ENCODE results near the gene TSPAN12.
"Not testable (repeated sequence)": the region's sequence is repeated elsewhere in the genome, so short reads cannot be mapped to it uniquely, and the experiment has no call there.

Gene TSPAN12

DNA sequence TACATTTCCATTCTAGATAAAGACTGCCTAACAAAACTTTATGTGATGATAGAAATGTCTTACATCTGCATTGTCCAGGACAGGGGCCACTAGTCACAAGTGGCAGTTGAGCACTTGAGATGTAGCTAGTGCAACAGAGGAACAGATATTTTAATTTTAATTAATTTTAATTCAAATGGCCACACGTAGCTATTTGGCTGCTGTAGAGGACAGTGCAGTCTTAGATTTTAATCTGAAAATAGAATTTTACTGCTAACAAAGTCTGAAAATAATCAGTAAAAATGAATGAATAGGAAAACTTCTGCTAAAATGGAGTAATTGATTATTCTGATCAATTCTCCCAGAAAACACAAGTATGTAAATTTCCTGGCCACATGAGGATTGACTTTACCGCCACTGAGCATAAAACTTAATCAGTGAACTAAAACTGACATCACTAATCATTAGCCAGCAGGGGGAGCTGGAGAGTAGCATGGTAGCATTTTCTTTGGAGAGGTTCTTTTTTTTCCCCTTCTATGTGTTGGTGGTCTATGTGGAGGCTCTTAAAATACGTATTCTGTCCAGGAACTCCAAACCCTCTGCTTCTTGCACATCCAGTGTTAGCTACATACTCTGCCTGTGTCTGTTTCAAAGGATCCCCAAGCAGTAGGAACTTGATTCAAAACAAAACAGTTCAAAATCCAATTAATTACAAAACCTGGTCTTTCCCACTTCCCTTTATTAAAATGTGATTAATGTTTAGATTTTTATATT, 52.1 kb downstream of the TSPAN12 start:
- DNase-seq (ENCODE audit: low spot score): peak; percentile 73

DNA sequence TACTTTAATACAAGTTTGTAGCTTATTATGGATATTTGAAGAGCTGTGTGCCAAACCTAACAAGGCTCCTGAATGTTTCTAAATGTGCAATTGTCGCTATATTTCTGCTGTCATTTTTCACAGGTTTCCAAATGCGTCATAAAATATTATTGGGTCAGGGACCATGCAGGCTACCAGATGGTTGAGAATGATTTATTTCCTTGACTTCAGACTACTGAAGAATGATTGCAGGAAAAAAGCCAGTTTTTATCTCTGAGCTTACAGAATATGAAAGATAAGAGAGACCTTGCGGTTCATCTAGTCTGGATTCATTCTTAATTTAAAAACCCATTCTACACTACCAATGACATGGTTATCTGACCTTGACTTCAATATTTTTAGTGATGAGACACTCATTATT, 55.2 kb downstream of the TSPAN12 start:
- no peak for DNase-seq (ENCODE audit: low spot score)

DNA sequence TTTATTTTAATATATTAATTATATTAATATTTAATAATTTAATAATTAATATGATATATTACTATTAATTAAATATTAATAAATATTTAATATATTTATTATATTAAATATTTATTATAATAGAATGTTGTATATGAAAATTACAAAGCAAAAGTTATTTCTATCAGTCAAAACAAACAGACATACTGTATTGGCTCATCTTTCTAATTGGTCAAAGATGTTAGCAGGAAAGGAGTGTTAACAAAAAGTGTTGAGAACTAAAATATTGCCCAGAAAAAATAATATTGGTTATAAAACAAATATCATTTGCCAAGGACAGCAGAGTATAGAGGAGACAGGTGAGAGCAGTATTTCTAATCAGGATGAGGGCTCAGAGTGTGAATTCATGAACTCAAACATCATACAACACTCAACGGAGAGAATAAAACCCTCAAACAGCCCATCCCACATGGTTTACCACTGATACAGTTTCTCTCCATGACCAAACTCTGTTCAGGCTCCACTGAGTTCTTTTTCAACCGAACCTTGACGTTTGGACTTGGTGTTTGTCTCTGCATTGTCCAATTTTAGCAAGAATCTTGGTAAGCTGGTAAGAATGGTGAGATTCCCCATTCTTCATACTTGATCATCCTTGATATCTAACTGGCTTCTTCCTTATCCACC, 58.0 kb downstream of the TSPAN12 start:
- DNase-seq (ENCODE audit: low spot score): no peak

DNA sequence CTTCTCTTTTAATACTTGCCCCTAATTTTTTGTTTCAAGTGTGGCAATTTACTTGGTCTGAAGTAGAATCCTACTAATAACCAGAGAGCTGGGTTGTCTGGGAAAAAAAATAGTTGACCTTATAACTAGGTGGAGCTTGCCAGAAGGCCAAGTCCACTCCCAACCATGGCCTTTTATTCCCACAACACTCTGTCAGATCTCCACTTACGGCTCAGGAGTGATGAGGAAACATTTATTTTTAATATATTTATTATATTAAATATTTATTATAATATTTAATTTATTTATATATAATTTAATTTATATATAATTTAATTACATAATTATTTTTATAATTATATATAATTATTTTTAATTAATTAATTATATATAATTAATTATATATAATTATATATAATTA, 58.8 kb downstream of the TSPAN12 start:
- DNase-seq (ENCODE audit: low spot score): no peak

DNA sequence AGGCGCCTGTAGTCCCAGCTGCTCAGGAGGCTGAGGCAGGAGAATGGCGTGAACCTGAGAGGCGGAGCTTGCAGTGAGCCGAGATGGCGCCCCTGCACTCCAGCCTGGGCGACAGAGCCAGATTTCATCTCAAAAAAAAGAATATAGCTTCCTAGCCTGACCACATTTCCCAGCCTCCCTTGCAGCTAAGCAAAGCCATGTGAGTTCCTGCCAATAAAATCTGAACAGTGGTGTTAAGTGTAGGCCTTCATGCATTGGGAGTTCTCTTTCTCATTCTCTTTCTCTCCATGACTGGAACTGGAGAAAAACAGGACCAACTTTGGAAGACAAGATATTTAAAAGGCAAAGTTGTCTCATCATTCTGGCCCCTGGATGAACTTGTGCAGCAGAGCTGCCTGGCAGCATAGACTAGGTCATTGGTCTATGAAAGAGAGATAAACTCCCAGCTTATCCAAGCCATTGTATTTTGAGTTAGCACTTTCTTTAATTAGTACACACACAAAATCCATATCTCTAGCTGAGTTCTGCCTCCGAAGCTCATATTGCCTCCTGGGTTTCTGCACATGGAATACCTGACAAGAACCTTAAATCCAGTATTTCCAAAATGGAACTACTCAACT, 60.8 kb downstream of the TSPAN12 start:
- no peak for DNase-seq (ENCODE audit: low spot score)

DNA sequence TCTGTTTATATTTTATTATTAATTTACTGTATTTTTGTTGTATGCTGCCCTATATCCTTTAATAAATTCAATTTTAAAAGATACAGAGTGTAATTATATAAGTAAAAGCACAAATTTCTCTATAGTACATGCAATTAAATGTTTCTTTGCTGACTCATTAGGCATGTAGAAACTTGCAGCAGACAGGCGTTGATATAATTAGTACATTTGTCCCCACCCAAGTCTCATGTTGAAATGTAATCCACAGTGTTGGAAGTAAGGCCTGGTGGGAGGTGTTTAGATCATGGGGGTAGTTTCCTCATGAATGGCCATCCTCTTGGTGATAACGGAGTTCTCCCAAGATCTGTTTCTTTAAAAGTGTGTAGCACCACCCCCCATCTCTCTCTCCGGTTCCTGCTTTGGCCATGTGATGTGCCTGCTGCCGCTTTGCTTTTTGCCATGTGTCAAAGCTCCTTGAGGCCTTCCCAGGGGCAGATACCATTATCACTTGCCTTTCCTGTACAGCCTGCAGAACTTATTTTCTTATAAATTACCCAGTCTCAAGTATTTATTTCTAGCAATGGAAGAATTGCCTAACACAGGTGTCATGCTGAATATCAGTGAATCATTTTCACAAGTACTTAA, 63.7 kb downstream of the TSPAN12 start:
- DNase-seq (ENCODE audit: low spot score): no peak

DNA sequence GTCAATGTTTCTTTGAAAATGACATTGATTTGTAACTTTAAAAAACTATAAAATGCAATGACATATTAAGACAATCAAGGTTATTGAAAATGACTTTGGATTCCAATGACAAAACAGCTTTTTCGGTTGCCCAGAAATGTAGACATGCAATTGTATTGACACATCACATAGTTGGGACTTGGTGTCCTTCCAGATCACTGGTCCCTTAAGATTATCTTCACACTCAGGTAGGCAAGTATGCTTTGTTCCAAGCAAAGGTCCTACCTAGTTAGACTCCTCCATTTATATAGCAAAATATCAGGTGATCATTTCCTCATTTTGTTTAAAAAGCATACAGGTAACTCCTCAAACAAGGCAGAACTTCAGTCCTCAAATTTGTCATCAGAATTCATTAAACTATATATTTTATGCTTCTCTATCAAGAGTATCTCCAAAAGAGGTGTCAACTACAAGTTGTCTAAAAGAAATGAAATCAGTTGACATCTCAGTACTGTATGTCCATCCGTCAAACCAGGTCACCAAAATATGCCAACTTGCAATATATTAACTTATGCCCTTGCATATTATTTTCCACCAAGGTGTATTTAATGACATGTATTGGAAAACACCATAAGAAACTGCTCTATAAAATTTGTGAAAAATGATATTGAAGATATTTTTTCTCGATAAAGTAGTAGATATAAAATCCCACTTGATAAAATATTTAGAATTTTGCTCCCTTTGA, 64.6 kb downstream of the TSPAN12 start:
- no peak for DNase-seq (ENCODE audit: low spot score)

DNA sequence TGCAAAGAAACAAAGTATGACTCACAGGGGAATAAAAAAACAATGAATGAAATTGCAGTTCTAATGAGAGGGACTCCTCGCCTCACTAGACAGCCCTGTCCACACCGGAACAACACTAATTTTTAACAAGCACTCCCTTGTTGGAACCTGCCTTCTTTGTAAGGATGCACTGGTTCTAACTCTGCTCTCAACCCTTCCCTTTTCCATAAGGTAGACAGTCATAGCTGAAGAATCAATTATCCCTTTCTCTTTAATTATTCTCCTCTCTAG, 65.1 kb downstream of the TSPAN12 start:
- DNase-seq (ENCODE audit: low spot score): no peak

DNA sequence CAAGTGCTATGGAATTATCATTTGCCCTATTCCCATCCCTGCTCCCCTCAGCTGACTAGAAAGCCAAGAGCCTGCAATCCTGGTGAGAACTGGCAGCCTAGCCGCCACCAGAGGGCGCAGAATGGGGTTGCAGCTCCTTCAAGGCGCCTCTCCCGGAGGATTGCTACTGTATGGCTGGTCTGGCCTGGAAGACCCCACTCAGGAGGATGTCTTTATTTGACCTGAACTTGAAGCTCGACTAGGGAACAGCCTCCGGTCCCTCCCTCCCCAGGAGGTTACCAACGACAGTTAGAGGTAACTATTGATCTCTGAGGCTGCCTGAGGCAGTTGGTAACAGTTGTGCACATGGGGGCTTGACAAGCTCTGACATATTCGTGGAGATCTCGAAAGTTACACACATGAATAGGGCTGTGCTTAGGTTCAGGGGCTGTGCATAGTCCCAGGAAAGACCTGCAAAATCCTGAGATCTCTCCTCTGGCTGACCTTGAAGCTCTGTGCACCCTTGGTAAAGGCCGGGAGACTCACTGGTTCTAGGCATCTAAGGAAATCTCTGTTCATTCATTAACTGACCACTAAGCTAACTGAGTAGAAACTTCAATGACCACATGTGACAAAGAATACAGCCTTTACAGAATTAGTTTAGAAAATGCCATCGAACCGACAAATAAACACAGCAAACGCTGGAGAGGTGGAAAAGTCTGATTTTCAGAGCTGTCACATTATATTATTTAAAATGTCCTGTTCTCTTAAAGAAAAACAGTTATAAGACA, 65.7 kb downstream of the TSPAN12 start:
- DNase-seq (ENCODE audit: low spot score): peak; percentile 85

DNA sequence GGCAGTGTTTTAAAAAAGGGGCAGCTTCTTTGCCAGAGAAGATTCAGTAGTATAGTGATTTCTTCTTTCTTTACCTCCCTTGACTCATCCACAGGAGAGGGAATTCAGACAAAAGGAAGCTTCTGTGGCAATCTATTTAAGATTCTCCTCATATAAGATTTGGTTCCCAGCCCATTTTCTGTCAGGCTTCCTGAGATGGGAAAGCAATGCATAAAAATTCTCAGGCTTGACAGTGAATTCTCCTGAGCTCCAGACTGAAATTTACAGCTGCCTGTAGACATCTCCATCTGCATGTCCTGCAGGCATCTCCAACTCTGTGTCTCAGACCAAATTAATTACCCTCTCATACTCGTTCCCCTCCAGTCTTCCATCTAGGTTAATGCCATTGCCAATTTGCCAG, 72.8 kb downstream of the TSPAN12 start:
- DNase-seq (ENCODE audit: low spot score): no peak

DNA sequence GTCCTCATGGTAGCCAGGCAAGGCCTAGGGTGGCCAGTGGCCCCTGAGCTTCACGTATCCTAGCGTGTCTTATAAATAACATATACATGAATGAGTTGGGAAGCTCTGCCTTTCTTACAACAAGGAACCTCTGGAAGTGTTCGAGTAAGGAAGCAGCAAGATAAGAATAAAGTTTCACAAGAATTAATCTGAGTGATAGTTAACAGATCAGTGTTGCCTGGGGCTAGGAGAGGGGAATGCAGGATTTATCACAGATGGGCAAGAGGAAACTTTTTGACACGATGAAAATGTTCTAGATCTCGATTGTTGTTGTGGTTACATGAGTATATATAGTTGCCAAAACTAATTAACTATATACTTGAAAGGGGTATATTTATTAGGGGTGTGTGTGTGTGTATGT, 74.2 kb downstream of the TSPAN12 start:
- DNase-seq (ENCODE audit: low spot score): no peak

DNA sequence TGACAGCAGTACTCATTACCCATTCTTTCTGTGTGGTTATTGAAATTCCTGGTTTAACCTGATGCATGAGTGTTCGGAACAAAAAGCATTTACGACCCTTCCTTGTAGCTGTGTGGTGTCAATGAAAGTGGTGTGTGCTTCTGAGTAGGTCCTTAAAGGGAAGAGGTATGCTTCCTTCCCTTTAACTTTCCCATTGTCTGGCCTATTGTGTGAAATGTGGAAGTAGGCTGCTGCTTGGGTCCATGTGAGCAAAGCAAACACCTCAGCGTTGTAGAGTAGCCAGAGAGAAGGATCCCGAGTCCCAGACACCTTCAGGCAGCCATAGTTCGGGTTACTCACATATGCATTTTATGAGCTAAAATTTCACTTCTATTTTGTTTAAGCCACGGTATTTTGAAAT, 74.7 kb downstream of the TSPAN12 start:
- no peak for DNase-seq (ENCODE audit: low spot score)

DNA sequence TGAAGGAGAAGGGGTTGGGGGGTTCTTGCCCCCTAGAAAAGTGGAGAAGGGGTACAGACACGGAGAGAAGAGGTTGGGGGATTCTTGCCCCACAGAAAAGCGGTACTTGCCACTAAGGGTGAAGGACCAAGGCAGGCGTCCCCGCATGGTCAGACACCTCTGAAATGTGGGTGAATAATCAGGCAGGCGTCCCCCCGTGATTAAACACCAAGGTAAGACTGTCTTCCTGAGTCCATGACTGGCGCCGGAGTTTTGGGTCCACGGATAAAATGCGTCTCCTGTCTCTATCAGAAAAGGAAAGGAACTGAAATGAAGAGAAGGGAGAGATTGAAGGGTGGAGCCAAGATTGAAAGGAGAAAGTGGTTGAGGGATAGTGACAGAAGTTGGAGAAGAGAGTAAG, 76.0 kb downstream of the TSPAN12 start:
- not testable (repeated sequence) for DNase-seq (ENCODE audit: low spot score)

DNA sequence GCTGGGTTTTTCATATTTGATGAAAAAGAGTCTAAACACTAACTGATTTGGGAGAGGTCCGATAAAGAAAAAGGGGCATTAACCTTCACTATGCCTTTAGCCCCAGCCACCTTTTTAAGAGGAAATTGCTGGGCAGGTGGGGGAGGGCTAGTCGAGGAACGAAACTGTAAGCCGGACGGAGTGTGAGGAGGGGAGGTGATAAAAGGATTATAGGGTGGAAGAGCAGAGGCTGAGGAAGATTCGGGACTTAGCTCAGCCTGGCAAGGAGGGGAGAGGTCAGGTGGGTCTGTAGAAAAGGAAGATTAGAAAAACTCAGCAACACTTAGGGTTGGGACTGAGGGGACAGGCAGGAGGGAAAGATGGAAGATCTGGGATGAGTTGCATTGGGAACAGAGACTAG, 77.0 kb downstream of the TSPAN12 start:
- DNase-seq (ENCODE audit: low spot score): no peak

DNA sequence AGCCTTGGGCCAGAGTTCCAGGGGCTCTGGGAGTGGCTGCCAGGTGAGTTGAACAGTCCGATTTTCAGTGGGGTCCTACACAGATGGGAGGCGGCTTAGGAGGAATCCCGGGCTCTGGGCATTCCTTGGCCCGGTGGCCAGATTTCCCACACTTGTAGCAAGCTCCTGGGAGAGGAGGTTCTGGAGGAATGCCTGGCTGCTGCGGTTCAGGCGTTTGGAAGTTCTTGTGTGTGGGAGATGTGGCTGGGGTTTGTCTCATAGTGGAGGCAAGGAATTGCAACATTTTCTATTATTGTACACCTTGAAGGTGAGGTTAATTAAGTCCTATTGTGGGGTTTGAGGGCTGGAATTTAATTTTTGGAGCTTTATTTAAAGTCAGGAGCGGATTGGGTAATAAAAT, 77.5 kb downstream of the TSPAN12 start:
- DNase-seq (ENCODE audit: low spot score): not testable (repeated sequence)

DNA sequence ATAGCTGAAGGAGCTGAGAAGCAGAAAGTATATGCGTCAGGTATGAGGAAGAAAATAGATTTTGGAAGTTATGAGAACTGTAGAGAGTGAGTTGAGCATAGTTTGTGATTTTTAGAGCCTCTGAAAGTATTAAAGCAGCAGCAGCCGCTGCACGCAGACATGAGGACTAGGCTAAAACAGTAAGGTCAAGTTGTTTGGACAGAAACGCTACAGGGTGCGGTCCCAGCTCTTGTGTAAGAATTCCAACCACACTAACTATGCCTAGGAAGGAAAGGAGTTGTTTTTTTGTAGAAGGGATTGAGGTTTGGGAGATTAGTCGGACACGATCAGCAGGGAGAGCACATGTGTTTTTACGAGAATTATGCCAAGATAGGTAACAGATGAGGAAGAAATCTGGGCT, 78.9 kb downstream of the TSPAN12 start:
- DNase-seq (ENCODE audit: low spot score): not testable (repeated sequence)

DNA sequence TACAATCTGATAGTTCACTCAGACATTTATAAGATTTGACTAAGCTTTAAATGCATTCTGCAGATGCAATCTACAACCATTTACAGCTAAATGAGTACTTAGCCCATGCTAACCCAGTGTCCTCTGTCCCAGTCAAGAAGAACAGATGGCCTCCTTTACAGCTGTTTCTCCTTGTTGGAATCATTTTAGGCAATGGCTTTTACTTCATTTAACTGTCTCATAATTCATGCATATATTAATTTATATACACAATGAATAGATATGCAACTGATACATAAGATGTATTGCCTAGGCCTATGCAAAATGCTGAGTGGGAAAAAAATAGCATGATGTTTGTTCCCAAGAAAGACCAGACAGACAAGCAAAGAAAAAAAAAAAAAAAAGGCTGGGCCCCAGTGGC, 82.2 kb downstream of the TSPAN12 start:
- no peak for DNase-seq (ENCODE audit: low spot score)

DNA sequence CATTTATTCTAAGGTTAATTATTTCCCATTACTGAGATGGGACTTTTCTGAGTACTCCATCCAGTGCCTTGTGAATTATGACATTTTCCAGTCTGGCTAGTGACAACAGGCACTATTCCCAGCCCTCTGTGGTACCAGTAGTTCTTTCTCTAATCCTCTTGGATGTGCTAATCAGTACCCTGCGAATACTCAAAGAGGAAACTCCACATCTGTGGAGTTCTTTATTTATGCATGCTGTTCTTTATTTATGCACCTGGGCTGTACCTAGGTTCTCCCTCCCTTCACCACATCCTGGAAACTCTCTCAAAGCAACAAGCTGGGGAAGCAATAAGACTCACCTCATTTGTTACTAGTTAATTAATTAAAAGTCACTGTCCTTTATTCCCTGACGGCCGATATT, 83.5 kb downstream of the TSPAN12 start:
- DNase-seq (ENCODE audit: low spot score): no peak

DNA sequence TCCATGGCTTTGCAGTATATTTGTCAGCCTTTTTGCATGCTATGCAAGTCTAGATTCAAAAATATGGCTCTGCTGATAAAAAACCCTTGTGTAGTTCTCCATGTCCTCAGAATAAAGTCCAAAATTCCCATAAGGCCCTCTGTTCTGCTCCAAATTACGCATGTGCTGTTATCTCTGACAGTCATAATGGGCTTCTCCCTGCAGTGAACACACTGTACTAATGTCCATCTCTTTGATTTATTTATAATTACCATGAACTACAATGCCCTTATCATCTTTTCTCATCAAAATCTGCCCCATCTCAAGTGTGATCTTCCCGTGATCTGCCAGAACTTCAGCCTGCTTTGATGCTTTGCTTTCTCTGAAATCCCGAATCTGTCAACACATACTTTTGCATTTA, 87.7 kb downstream of the TSPAN12 start:
- no peak for DNase-seq (ENCODE audit: low spot score)

DNA sequence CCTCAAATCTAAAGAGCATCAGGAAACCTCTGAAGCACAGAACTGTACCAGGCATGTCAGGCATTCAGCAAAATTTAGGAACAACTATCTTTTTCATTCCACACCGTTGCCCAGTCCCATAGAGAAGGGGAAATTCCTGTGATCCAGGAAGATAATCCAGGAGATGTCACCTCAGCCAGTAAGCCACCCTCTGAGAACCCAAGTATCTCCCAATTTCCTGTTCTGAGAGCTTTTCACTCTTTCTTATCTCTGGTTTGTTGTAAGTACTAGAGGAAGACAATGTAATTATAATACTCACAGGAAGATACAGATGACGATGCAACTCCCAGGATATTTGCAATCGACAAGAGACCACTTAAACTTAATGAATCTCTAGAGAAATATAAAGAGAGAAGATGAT, 97.1 kb downstream of the TSPAN12 start:
- DNase-seq (ENCODE audit: low spot score): no peak

DNA sequence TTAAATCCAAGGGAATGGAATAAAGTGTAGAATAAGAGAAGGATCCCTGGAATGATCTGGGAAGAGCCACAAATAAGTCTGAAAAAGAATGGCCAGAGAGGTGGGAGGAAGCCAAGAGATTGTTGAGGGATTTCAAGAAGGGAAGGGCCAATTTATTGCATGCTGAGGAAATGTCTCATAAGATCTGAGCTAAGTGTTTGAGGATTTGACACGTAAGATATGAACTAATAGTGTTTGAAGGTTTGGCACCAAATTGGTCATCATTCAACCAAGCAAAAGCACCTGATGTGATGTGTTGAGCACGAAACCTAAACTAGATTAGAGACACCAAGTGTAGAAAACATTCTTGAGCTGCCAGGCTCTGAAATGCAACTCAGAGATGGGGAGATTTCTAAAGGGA, 97.9 kb downstream of the TSPAN12 start:
- no peak for DNase-seq (ENCODE audit: low spot score)

DNA sequence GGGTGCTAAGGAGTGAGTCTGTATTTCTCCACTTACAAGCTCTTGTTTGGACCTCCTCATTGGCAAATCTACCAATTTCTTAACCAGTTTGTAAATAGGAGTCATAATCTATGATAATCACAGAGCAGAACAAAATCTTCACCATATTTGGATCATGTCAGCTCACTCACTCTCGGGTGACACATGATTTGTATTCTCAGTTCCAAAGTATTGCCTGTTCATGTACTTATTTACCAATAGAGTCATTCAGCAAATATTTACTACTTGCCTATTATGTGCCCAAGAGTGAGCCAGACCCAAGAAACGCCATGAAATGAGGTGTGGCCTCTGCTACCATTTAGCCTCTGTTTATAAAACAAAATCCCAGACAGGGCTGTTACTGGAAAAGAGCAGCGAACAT, 114.8 kb downstream of the TSPAN12 start:
- peak; percentile 18 for DNase-seq (ENCODE audit: low spot score)
